ENCODE measurements around the gene TOP2A. TPM values are rescaled to one million over a fixed set of nuclear protein-coding genes. Genes with fewer than 3 reads are reported as not detected.

TOP2A gene
- total RNA-seq, 1 experiment from 2014 or later, result 141 TPM

- TF ChIP-seq TCF7L2 (IDR thresholded peaks at IDR 0.05; ENCODE audit: borderline replicate concordance, extremely low read depth, insufficient read depth, insufficient read length) (no peak), CEBPB (IDR thresholded peaks at IDR 0.05; ENCODE audit: low read depth) (no peak), ZFX (IDR thresholded peaks at IDR 0.05) (no peak), FOSL1 (IDR thresholded peaks at IDR 0.05; ENCODE audit: low read depth) (no peak), YY1 (IDR thresholded peaks at IDR 0.05; ENCODE audit: extremely low read depth, insufficient replicate concordance, low read depth, low read length) (no peak), CBX3 (IDR thresholded peaks at IDR 0.05; ENCODE audit: low read depth) (no peak), SIN3A (IDR thresholded peaks at IDR 0.05; ENCODE audit: low read depth) (no peak), JUND (IDR thresholded peaks at IDR 0.05) (no peak), CTCF (IDR thresholded peaks at IDR 0.05 in 2 of 3, conservative IDR thresholded peaks at IDR 0.05 in 1 of 3; ENCODE audit: borderline replicate concordance in 1 of 3, insufficient read depth in 1 of 3, low read depth in 2 of 3, low read length in 2 of 3) (no peak)
These were observed 31.1 kb upstream of the TOP2A start (continued) for GRCh38 chr17:40448639-40449261.

- ATAC-seq (no peak), DNase-seq (ENCODE audit: low read depth, low spot score) (no peak)
- Histone ChIP-seq H3K9me3 (ENCODE audit: control insufficient read depth in 1 of 2, insufficient read depth in 1 of 2, low read depth in 1 of 2, low read length in 2 of 2) (no peaks in the 10 kb centered on the region), H3K27me3 (ENCODE audit: insufficient read depth, low read length) (no peaks in the 10 kb centered on the region), H3K79me2 (ENCODE audit: insufficient read depth, low read length) (no peaks in the 10 kb centered on the region), H3K4me3 (replicated peaks in 1 of 2; ENCODE audit: low read depth in 1 of 2, low read length in 2 of 2) (no peak overlapping the region), H3K4me2 (ENCODE audit: low read length) (no peak overlapping the region), H2AFZ (ENCODE audit: low read depth, low read length, poor library complexity, severe bottlenecking) (no peak overlapping the region), H3K36me3 (ENCODE audit: control insufficient read depth in 1 of 2, insufficient read depth in 2 of 2, low read length in 2 of 2) (no peaks in the 10 kb centered on the region), H3K4me1 (ENCODE audit: control insufficient read depth in 1 of 2, insufficient read depth in 2 of 2, low read length in 2 of 2) (peaks cover 0 to 18% of the 10 kb centered on the region in 2 experiments; a peak in 2 of 4 replicates), H3K9me2 (ENCODE audit: insufficient read depth) (no peaks in the 10 kb centered on the region), H4K20me1 (ENCODE audit: insufficient read depth) (no peaks in the 10 kb centered on the region), H3K9ac (ENCODE audit: low read length) (no peak overlapping the region), H3K27ac (ENCODE audit: low read depth, low read length) (no peak overlapping the region)
- no TSS peak for BruUV-seq (replicated peaks)
- no peak for TF ChIP-seq CBX3 (IDR thresholded peaks at IDR 0.05; ENCODE audit: low read depth)
- TF ChIP-seq ATF3 (IDR thresholded peaks at IDR 0.05), result no peak
- no peak for TF ChIP-seq TCF7L2 (IDR thresholded peaks at IDR 0.05; ENCODE audit: borderline replicate concordance, extremely low read depth, insufficient read depth, insufficient read length)
- CTCF ChIA-PET, result interaction anchor here (0.6 to 2.6 kb wide), 5 partner anchors 11 to 86 kb away, joined by 3 to 7 read pairs (median 3); partner anchors contain the start of gene TOP2A
- intact Hi-C loops (cut with micrococcal nuclease), result no loop called here
- POLR2A ChIA-PET, result no interaction called here
- RAD21 ChIA-PET (ENCODE audit: low non-redundant PET in 1 of 2, low total read pairs in 2 of 2, uncharacterized antibody in 2 of 2, unreplicated experiment in 2 of 2), result no interaction called here
These were observed 30.5 kb upstream of the TOP2A start for GRCh38 chr17:40448213-40448638.
